K562 (cell line): ENCODE results near the gene ITPRIP.

Source experiments
- JUND ChIP-seq, 2 experiments: IDR thresholded peaks; 2 replicates in 1 of 2; 3 replicates in 1 of 2; pipeline ENCODE4 v1.6.1; 2011; ENCODE audit warnings: borderline replicate concordance in 2 of 2, low read depth in 2 of 2, low read length in 2 of 2, improper control_type of control experiment in 1 of 2, missing biosample characterization in 1 of 2, missing genetic modification characterization in 1 of 2, missing genetic modification reagents in 1 of 2
- ZC3H11A ChIP-seq: IDR thresholded peaks from 2 replicates; pipeline ENCODE4 v1.6.1; 2012; ENCODE audit warnings: low read depth, low read length, improper control_type of control experiment

GRCh38 chr10:104326991-104327610, 11.2 kb downstream of the ITPRIP start:
- TF ChIP-seq JUND (IDR thresholded peaks at IDR 0.05; ENCODE audit: borderline replicate concordance, low read depth, low read length) (no peak), JUND (tag; IDR thresholded peaks at IDR 0.05; ENCODE audit: borderline replicate concordance, low read depth, low read length) (no peak), ZC3H11A (no peak)
